Mesothelial cell of epicardium (in vitro differentiated cells): ENCODE results near the gene CAPN12. TPM values are rescaled to one million over a fixed set of nuclear protein-coding genes. Genes with fewer than 3 reads are reported as not detected.
"Not testable (repeated sequence)": the region's sequence is repeated elsewhere in the genome, so short reads cannot be mapped to it uniquely, and the experiment has no call there.

ENCODE experiments used
- DNase-seq, 2 experiments: peaks; one replicate each; pipeline ENCODE4 v3.0.0; 2021; ENCODE audit warnings: low spot score in 2 of 2; ENCODE audit not compliant: unreplicated experiment in 2 of 2
- H3K27ac Mint-ChIP-seq: 2 replicates; pipeline ENCODE4 v1.8.0; 2021; ENCODE audit warnings: mixed read lengths
- H3K27me3 Mint-ChIP-seq: 2 replicates; pipeline ENCODE4 v1.8.0; 2021; ENCODE audit warnings: low read depth, mixed read lengths
- H3K36me3 Mint-ChIP-seq: 2 replicates; pipeline ENCODE4 v1.8.0; 2021; ENCODE audit warnings: mixed read lengths
- H3K4me1 Mint-ChIP-seq: 2 replicates; pipeline ENCODE4 v1.8.0; 2021; ENCODE audit warnings: mixed read lengths
- H3K4me3 Mint-ChIP-seq: 2 replicates; pipeline ENCODE4 v1.8.0; 2021; ENCODE audit warnings: mild to moderate bottlenecking, moderate library complexity, mixed read lengths
- H3K9me3 Mint-ChIP-seq: 2 replicates; pipeline ENCODE4 v1.8.0; 2021; ENCODE audit warnings: mixed read lengths
- CTCF ChIP-seq: fragments of 200-600 bp; sonication (generic); IDR thresholded peaks from one replicate; pipeline ENCODE4 v1.5.0; 2021; ENCODE audit warnings: antibody characterized with exemption; ENCODE audit not compliant: unreplicated experiment
- total RNA-seq: library from RNA; stranded (reverse); gene quantifications from 3 replicates; pipeline ENCODE4 v1.2.1, GENCODE V29; 2021

The CAPN12 gene
- total RNA-seq, 1 donor from 2014 or later = 6.7 TPM

GRCh38 chr19:38788478-38789243, 44.4 kb upstream of the CAPN12 start, which contains the start of gene LGALS7B:
Gene LGALS7B, plus strand, starts transcription at chr19:38789200. Its CDS starts 27 bp downstream, at chr19:38789227.
- H3K36me3 Mint-ChIP-seq = no peaks in the 10 kb centered on the region
- no peak for DNase-seq
- no peaks in the 10 kb centered on the region for H3K9me3 Mint-ChIP-seq
- no peak within 1 kb of the TSS for H3K4me3 Mint-ChIP-seq
- peak within 1 kb of the TSS; percentile 33 for H3K27ac Mint-ChIP-seq
- H3K27me3 Mint-ChIP-seq = no peaks in the 10 kb centered on the region
- peaks cover 3% of the 10 kb centered on the region for H3K4me1 Mint-ChIP-seq
- no peak for TF ChIP-seq CTCF

- Mint-ChIP-seq H3K9me3 (no peaks in the 10 kb centered on the region), H3K4me1 (no peaks in the 10 kb centered on the region), H3K27ac (no peak overlapping the region), H3K36me3 (no peaks in the 10 kb centered on the region), H3K4me3 (no peak overlapping the region), H3K27me3 (no peaks in the 10 kb centered on the region)
- TF ChIP-seq CTCF = no peak
- no peak for DNase-seq
These were observed 42.4 kb upstream of the CAPN12 start for GRCh38 chr19:38786572-38787265.

- not testable (repeated sequence) for H3K27ac Mint-ChIP-seq, H3K4me1 Mint-ChIP-seq, H3K27me3 Mint-ChIP-seq
These were observed 41.8 kb upstream of the CAPN12 start for GRCh38 chr19:38786061-38786460.

GRCh38 chr19:38785187-38785699, 41.0 kb upstream of the CAPN12 start:
- Mint-ChIP-seq H3K27me3 (no peaks in the 10 kb centered on the region), H3K36me3 (no peaks in the 10 kb centered on the region), H3K4me1 (no peaks in the 10 kb centered on the region), H3K4me3 (no peak overlapping the region), H3K27ac (no peak overlapping the region), H3K9me3 (no peaks in the 10 kb centered on the region)
- no peak for DNase-seq
- TF ChIP-seq CTCF = no peak

More at GRCh38 chr19:38786061-38786460, 41.8 kb upstream of the CAPN12 start:
- H3K9me3 Mint-ChIP-seq, DNase-seq, H3K36me3 Mint-ChIP-seq, H3K4me3 Mint-ChIP-seq: not testable (repeated sequence)

GRCh38 chr19:38784224-38784623, 40.0 kb upstream of the CAPN12 start:
- Mint-ChIP-seq H3K27me3 (no peaks in the 10 kb centered on the region), H3K4me1 (no peaks in the 10 kb centered on the region), H3K36me3 (no peaks in the 10 kb centered on the region), H3K27ac (no peak overlapping the region), H3K4me3 (no peak overlapping the region), H3K9me3 (no peaks in the 10 kb centered on the region)
- no peak for TF ChIP-seq CTCF
- no peak for DNase-seq

- not testable (repeated sequence) for H3K4me3 Mint-ChIP-seq, H3K27ac Mint-ChIP-seq, H3K4me1 Mint-ChIP-seq, H3K9me3 Mint-ChIP-seq, DNase-seq, H3K36me3 Mint-ChIP-seq, H3K27me3 Mint-ChIP-seq
These were observed 37.9 kb upstream of the CAPN12 start for GRCh38 chr19:38782212-38782611.
